ENCODE data around the gene SERPINB7. TPM values are rescaled to one million over a fixed set of nuclear protein-coding genes. Genes with fewer than 3 reads are reported as not detected.

SERPINB7 gene
- total RNA-seq, 2 experiments from 2014 or later: not detected

DNA sequence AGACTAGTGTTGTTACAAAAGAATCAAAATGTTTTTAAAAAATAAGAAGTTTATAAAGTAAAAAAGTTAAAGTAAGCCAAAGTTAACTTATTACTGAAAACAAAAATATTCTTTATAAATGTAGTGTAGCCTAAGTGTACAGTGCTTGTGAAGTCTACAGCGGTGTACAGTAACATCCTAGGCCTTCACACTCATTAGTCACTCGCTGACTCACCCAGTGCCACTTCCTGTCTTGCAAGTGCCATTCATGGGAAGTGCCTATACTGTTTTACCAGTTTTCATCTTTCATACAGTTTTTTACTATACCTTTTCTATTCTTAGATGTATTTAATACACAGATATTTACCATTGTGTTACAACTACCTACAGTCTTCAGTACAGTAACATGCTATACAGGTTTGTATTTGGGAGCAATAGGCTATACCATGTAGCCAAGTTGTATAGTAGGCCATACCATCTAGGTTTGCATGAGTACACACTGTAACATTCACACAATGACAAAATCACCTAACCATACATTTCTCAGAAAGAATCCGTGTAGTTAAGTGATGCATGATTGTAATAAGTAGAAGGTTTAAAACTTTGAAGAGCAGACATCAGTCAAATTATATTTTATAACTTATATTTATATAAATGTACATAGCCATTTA, 13.4 kb downstream of the SERPINB7 start:
- no TSS peak for BruUV-seq (replicated peaks)
- H3K36me3 ChIP-seq (ENCODE audit: insufficient read depth, low read length): no peaks in the 10 kb centered on the region
- no peaks in the 10 kb centered on the region for H4K20me1 ChIP-seq (ENCODE audit: insufficient read depth, low read length)
- intact Hi-C loops (cut with micrococcal nuclease; ENCODE audit: unreplicated experiment): no loop called here
- no peaks in the 10 kb centered on the region for H3K4me1 ChIP-seq (ENCODE audit: insufficient read depth, low read length, poor library complexity, severe bottlenecking)
- H3K9me2 ChIP-seq (ENCODE audit: insufficient read depth, low read length): no peaks in the 10 kb centered on the region
- no peak overlapping the region for H3K4me2 ChIP-seq (ENCODE audit: low read length)
- ChIA-PET POLR2A (no interaction called here), CTCF (ENCODE audit: unreplicated experiment) (no interaction called here)
- no peak overlapping the region for H3K4me3 ChIP-seq (ENCODE audit: low read depth, low read length, poor library complexity, severe bottlenecking)
- DNase-seq (ENCODE audit: low spot score): no peak
- H2AFZ ChIP-seq (ENCODE audit: low read length): no peak overlapping the region
- no peak overlapping the region for H3K27ac ChIP-seq (ENCODE audit: low read depth, low read length, poor library complexity, severe bottlenecking)
- no peaks in the 10 kb centered on the region for H3K9me3 ChIP-seq (ENCODE audit: low read length)
- H3K79me2 ChIP-seq (ENCODE audit: insufficient read depth, low read depth, low read length): no peaks in the 10 kb centered on the region
- TF ChIP-seq EZH2phosphoT487 (IDR thresholded peaks at IDR 0.05; ENCODE audit: borderline replicate concordance, low read depth, low read length) (no peak), CTCF (conservative IDR thresholded peaks at IDR 0.05; ENCODE audit: low read length) (no peak)

- H3K27ac ChIP-seq (ENCODE audit: low read depth, low read length, poor library complexity, severe bottlenecking): no peak overlapping the region
- no peaks in the 10 kb centered on the region for H3K9me3 ChIP-seq (ENCODE audit: low read length)
- H3K36me3 ChIP-seq (ENCODE audit: insufficient read depth, low read length): no peaks in the 10 kb centered on the region
- no peak overlapping the region for H2AFZ ChIP-seq (ENCODE audit: low read length)
- no peak overlapping the region for H3K4me2 ChIP-seq (ENCODE audit: low read length)
- H4K20me1 ChIP-seq (ENCODE audit: insufficient read depth, low read length): no peaks in the 10 kb centered on the region
- intact Hi-C loops (cut with micrococcal nuclease; ENCODE audit: unreplicated experiment): no loop called here
- no peak for TF ChIP-seq EZH2phosphoT487 (IDR thresholded peaks at IDR 0.05; ENCODE audit: borderline replicate concordance, low read depth, low read length)
- TF ChIP-seq CTCF (conservative IDR thresholded peaks at IDR 0.05; ENCODE audit: low read length): no peak
- no peaks in the 10 kb centered on the region for H3K4me1 ChIP-seq (ENCODE audit: insufficient read depth, low read length, poor library complexity, severe bottlenecking)
- no peaks in the 10 kb centered on the region for H3K9me2 ChIP-seq (ENCODE audit: insufficient read depth, low read length)
- ChIA-PET POLR2A (interaction anchor here (0.7 kb wide), 1 partner anchor 29 kb away, joined by 4 read pairs; no protein-coding TSS in a partner anchor), CTCF (ENCODE audit: unreplicated experiment) (no interaction called here)
- DNase-seq (ENCODE audit: low spot score): no peak
- H3K79me2 ChIP-seq (ENCODE audit: insufficient read depth, low read depth, low read length): no peaks in the 10 kb centered on the region
- H3K4me3 ChIP-seq (ENCODE audit: low read depth, low read length, poor library complexity, severe bottlenecking): no peak overlapping the region
- no TSS peak for BruUV-seq (replicated peaks)
These were observed 14.1 kb downstream of the SERPINB7 start for GRCh38 chr18:63789327-63789726.

GRCh38 chr18:63795606-63796005, 20.4 kb downstream of the SERPINB7 start:
- Histone ChIP-seq H3K27ac (ENCODE audit: low read depth, low read length, poor library complexity, severe bottlenecking) (no peak overlapping the region), H4K20me1 (ENCODE audit: insufficient read depth, low read length) (no peaks in the 10 kb centered on the region), H3K79me2 (ENCODE audit: insufficient read depth, low read depth, low read length) (no peaks in the 10 kb centered on the region), H3K4me2 (ENCODE audit: low read length) (no peak overlapping the region), H3K36me3 (ENCODE audit: insufficient read depth, low read length) (no peaks in the 10 kb centered on the region), H3K4me3 (ENCODE audit: low read depth, low read length, poor library complexity, severe bottlenecking) (no peak overlapping the region), H2AFZ (ENCODE audit: low read length) (no peak overlapping the region), H3K4me1 (ENCODE audit: insufficient read depth, low read length, poor library complexity, severe bottlenecking) (no peaks in the 10 kb centered on the region), H3K9me3 (ENCODE audit: low read length) (no peaks in the 10 kb centered on the region), H3K9me2 (ENCODE audit: insufficient read depth, low read length) (no peaks in the 10 kb centered on the region)
- POLR2A ChIA-PET: no interaction called here
- intact Hi-C loops (cut with micrococcal nuclease; ENCODE audit: unreplicated experiment): no loop called here
- CTCF ChIA-PET (ENCODE audit: unreplicated experiment): no interaction called here
- no peak for TF ChIP-seq EZH2phosphoT487 (IDR thresholded peaks at IDR 0.05; ENCODE audit: borderline replicate concordance, low read depth, low read length)
- no peak for TF ChIP-seq CTCF (conservative IDR thresholded peaks at IDR 0.05; ENCODE audit: low read length)
- no TSS peak for BruUV-seq (replicated peaks)
- DNase-seq (ENCODE audit: low spot score): no peak

Data from OCI-LY7 (cell line).